T-cell (primary cell): Measurements from ENCODE around the gene TSPAN14. TPM values are rescaled to one million over a fixed set of nuclear protein-coding genes. Genes with fewer than 3 reads are reported as not detected.
A peak's percentile ranks its signal among the peaks of the same experiment; 100 is the strongest.

Source experiments
- ATAC-seq, 4 experiments: fragments of 200-7000 bp in 3 of 4; fragments of 150-1000 bp in 1 of 4; cut with Tn5 transposase; replicated peaks in 1 of 4; 1 replicate in 3 of 4; 2 replicates in 1 of 4; pipeline ENCODE4 v1.10.0; 2021; ENCODE audit warnings: moderate library complexity in 3 of 4, mild to moderate bottlenecking in 2 of 4, moderate number of reproducible peaks in 1 of 4
- CTCF ChIA-PET, 2 donors: fragments of 300-600 bp; sonication (Branson Sonifier 250); formaldehyde crosslinking; loops; one replicate each; lab custom pipeline; 2022; ENCODE audit warnings: antibody characterized with exemption in 2 of 2; lab: Charles Lee
- POLR2A ChIA-PET, 2 donors: fragments of 300-600 bp; sonication (Branson Sonifier 250); formaldehyde crosslinking; loops; one replicate each; lab custom pipeline; 2022; ENCODE audit warnings: antibody characterized with exemption in 2 of 2; lab: Charles Lee
- DNase-seq, 35 experiments: peaks; one replicate each; pipeline versions ENCODE4 v3.0.0 to v3.0.0-alpha.2; 2013 to 2023
- H3K27ac ChIP-seq: one replicate; pipeline ENCODE4 v1.5.1; 2013; ENCODE audit warnings: low read length
- H3K27me3 ChIP-seq, 2 experiments: replicated peaks in 1 of 2; 1 replicate in 1 of 2; 2 replicates in 1 of 2; pipeline versions ENCODE4 v1.6.1 to v1.7.0; 2013; ENCODE audit warnings: low read length in 1 of 2, mixed read lengths in 1 of 2; ENCODE audit not compliant: control insufficient read depth in 2 of 2, insufficient read depth in 2 of 2; ENCODE audit errors: extremely low read depth in 1 of 2
- H3K36me3 ChIP-seq, 2 donors: 1 replicate in 1 of 2; 2 replicates in 1 of 2; pipeline versions ENCODE4 v1.6.1 to v1.7.0; 2013; ENCODE audit warnings: low read length in 1 of 2; ENCODE audit not compliant: control insufficient read depth in 2 of 2, insufficient read depth in 1 of 2; ENCODE audit errors: extremely low read depth in 1 of 2
- H3K4me1 ChIP-seq, 2 experiments: 1 replicate in 1 of 2; 2 replicates in 1 of 2; pipeline versions ENCODE4 v1.6.1 to v1.7.0; 2013; ENCODE audit warnings: low read length in 2 of 2, mixed read lengths in 1 of 2; ENCODE audit not compliant: insufficient read depth in 2 of 2, control insufficient read depth in 1 of 2; ENCODE audit errors: extremely low read depth in 1 of 2
- H3K4me3 ChIP-seq, 2 donors: 1 replicate in 1 of 2; 2 replicates in 1 of 2; pipeline versions ENCODE4 v1.5.1 to v1.7.0; 2013; ENCODE audit warnings: mild to moderate bottlenecking in 2 of 2, low read length in 1 of 2, moderate library complexity in 1 of 2; ENCODE audit not compliant: control insufficient read depth in 1 of 2; ENCODE audit errors: extremely low read depth in 1 of 2
- H3K9me3 ChIP-seq: 2 replicates; pipeline ENCODE4 v1.7.0; 2013
- H3K27ac Mint-ChIP-seq, 2 donors: one replicate each; pipeline ENCODE4 v1.8.0; 2020 to 2021; ENCODE audit warnings: mild to moderate bottlenecking in 2 of 2, mixed read lengths in 2 of 2
- H3K27me3 Mint-ChIP-seq, 2 donors: one replicate each; pipeline ENCODE4 v1.8.0; 2021 to 2022; ENCODE audit warnings: mixed read lengths in 2 of 2
- H3K36me3 Mint-ChIP-seq: one replicate; pipeline ENCODE4 v1.8.0; 2021; ENCODE audit warnings: mixed read lengths
- H3K4me1 Mint-ChIP-seq, 3 donors: one replicate each; pipeline ENCODE4 v1.8.0; 2020 to 2022; ENCODE audit warnings: mixed read lengths in 3 of 3, mild to moderate bottlenecking in 1 of 3
- H3K4me3 Mint-ChIP-seq, 3 donors: one replicate each; pipeline ENCODE4 v1.8.0; 2020 to 2022; ENCODE audit warnings: mild to moderate bottlenecking in 3 of 3, mixed read lengths in 3 of 3, moderate library complexity in 3 of 3
- H3K9me3 Mint-ChIP-seq, 3 donors: one replicate each; pipeline ENCODE4 v1.8.0; 2020 to 2022; ENCODE audit warnings: mixed read lengths in 3 of 3
- WGBS: methylation state at CpG from one replicate; pipeline ENCODE4 v1.1.5; 2013; ENCODE audit warnings: missing lambda C conversion rate; ENCODE audit not compliant: insufficient coverage; 5-methylcytosine and 5-hydroxymethylcytosine counted together
- total RNA-seq, 35 experiments: library from RNA in 6 of 35; stranded (reverse) in 6 of 35; fragments of 120-200 nt in 1 of 35; gene quantifications; one replicate each; pipeline versions ENCODE4 v1.2.1 to v1.2.4 and lab custom pipeline; 2013 to 2026

The TSPAN14 gene
- total RNA-seq, 5 donors from 2014 or later (not counting 1 experiment from before 2014, with no cell fraction given) = 130 to 204 (median 194) TPM

DNA sequence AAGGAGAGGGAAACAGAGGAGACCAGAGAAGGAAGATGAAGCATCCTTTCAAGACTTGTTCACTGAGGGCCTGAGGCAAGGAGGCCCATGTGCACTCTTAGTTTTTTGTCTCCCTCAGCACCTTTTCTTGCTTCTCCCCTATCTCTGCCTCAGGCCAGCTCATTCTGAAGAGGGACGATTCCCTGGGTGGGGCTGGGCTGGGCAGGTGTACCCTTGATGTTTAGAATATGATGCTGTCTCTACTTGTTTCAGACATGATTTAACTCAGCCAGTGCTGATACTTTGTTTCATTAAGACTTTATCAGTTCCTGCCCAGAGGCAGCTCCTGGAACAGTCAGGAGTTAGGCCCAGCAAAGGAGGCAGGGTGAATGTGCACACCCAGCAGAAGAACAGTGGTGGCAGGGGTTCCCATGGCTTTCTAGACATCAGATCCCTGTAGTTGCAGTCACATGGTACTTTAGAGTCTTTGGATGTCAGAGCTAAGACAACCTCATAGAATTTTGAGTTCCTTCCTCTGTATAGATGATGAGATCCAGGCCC, 42.4 kb upstream of the TSPAN14 start:
- no CpG with 5 or more reads among the region's 1 CpG for WGBS
- H3K4me3 ChIP-seq = no peak overlapping the region
- no peak for ATAC-seq
- no peaks in the 10 kb centered on the region for H3K36me3 ChIP-seq
- peaks cover 0 to 7% of the 10 kb centered on the region in 2 donors for H3K27me3 Mint-ChIP-seq
- H3K27ac ChIP-seq = no peak overlapping the region
- H3K27ac Mint-ChIP-seq = no peak overlapping the region
- DNase-seq = no peak
- H3K9me3 Mint-ChIP-seq = no peaks in the 10 kb centered on the region
- peaks cover 0 to 25% of the 10 kb centered on the region in 2 experiments for H3K27me3 ChIP-seq
- H3K36me3 Mint-ChIP-seq = no peaks in the 10 kb centered on the region
- no peaks in the 10 kb centered on the region for H3K9me3 ChIP-seq
- H3K4me1 ChIP-seq = peaks cover 0 to 19% of the 10 kb centered on the region in 2 experiments
- POLR2A ChIA-PET = interaction anchor here (0.6 kb wide), 2 partner anchors 11 to 89 kb away, joined by 3 read pairs; no protein-coding TSS in a partner anchor
- H3K4me1 Mint-ChIP-seq = peaks cover 24 to 45% (median 41%) of the 10 kb centered on the region in 3 donors
- H3K4me3 Mint-ChIP-seq = no peak overlapping the region
- CTCF ChIA-PET = interaction anchor here in 1 of 2 donors (1.4 kb wide), 1 partner anchor 34 kb away, joined by 3 read pairs; no protein-coding TSS in a partner anchor

DNA sequence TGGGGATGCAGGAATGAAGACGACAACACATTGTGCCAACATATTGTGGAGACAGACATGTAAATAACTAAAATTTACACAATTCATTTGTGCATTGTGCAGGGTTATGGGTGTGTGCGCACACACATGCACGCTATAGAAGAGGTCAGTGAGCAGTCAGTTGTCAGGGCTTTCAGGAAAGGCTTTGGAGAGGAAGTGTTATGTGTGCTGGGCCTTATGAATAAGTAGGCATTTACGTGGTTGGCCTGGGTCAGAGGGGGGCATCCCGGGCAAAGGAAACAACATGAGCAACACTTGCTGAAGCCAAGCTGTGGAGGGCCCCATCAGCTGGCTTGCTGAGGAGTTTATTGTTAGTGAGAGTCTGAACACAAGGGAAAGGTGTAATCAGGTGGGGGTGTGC, 41.6 kb upstream of the TSPAN14 start:
- CTCF ChIA-PET = no interaction called here
- no peak overlapping the region for H3K4me3 Mint-ChIP-seq
- no peak for ATAC-seq

DNA sequence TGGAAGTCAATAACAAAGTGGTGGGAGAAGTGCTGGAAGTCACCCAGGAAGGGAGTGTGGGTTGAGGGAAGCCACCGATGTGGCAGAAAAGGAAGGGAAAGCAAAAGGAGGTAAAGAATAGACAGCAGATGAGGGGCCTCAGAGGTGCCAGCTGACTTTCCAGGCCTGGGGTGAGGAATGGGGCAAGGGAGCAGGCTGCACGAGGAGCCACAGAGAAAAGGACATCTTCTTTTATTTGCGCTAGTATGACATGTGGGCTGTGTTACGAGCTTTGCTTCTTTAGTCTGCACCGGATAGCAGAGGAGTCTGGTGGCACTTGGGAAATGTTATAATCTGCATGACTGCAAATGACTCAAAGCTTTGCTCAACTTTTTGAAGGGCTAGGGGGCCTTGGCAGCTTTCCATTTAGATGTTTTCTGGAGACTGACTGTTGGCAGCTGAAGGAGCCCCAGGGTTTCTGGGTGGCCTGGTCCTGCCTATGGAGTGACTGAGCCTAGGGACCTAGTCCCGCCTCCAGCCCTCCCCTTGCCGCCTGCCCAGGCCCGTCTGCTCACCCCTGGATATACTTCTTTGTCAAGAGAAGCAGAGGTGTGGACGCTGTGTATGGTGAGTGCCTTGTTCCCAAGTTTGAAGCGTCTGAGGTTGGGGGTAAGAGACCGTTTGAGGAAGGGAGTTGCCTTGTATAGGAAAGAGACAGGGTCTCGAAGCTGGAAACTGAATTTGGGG, 40.7 kb upstream of the TSPAN14 start:
- H3K36me3 Mint-ChIP-seq = no peaks in the 10 kb centered on the region
- WGBS = 85% methylated on average over 12 of the region's 12 CpGs
- ATAC-seq (no peak), DNase-seq (no peak)
- peaks cover 0 to 10% of the 10 kb centered on the region in 2 experiments for H3K4me1 ChIP-seq
- CTCF ChIA-PET = no interaction called here
- H3K9me3 Mint-ChIP-seq = no peaks in the 10 kb centered on the region
- no peak overlapping the region for H3K27ac ChIP-seq
- H3K9me3 ChIP-seq = no peaks in the 10 kb centered on the region
- peaks cover 17 to 37% (median 34%) of the 10 kb centered on the region in 3 donors for H3K4me1 Mint-ChIP-seq
- peak overlapping the region in 1 of 2 donors; percentile 19 for H3K27ac Mint-ChIP-seq
- POLR2A ChIA-PET = no interaction called here
- H3K36me3 ChIP-seq = no peaks in the 10 kb centered on the region
- no peak overlapping the region for H3K4me3 Mint-ChIP-seq
- H3K4me3 ChIP-seq = no peak overlapping the region
- peaks cover 0 to 11% of the 10 kb centered on the region in 2 experiments for H3K27me3 ChIP-seq
- no peaks in the 10 kb centered on the region for H3K27me3 Mint-ChIP-seq

More for the DNA sequence above, 41.6 kb upstream of the TSPAN14 start:
- Histone ChIP-seq H3K27me3 (peaks cover 0 to 19% of the 10 kb centered on the region in 2 experiments), H3K36me3 (no peaks in the 10 kb centered on the region), H3K4me3 (no peak overlapping the region), H3K27ac (no peak overlapping the region), H3K9me3 (no peaks in the 10 kb centered on the region), H3K4me1 (peaks cover 0 to 17% of the 10 kb centered on the region in 2 experiments)
- POLR2A ChIA-PET = no interaction called here
- Mint-ChIP-seq H3K27ac (no peak overlapping the region), H3K27me3 (peaks cover 0 to 5% of the 10 kb centered on the region in 2 donors), H3K4me1 (peaks cover 23 to 43% (median 40%) of the 10 kb centered on the region in 3 donors), H3K9me3 (no peaks in the 10 kb centered on the region), H3K36me3 (no peaks in the 10 kb centered on the region)
- no peak for DNase-seq
- WGBS = 85% methylated on average over 4 of the region's 5 CpGs

DNA sequence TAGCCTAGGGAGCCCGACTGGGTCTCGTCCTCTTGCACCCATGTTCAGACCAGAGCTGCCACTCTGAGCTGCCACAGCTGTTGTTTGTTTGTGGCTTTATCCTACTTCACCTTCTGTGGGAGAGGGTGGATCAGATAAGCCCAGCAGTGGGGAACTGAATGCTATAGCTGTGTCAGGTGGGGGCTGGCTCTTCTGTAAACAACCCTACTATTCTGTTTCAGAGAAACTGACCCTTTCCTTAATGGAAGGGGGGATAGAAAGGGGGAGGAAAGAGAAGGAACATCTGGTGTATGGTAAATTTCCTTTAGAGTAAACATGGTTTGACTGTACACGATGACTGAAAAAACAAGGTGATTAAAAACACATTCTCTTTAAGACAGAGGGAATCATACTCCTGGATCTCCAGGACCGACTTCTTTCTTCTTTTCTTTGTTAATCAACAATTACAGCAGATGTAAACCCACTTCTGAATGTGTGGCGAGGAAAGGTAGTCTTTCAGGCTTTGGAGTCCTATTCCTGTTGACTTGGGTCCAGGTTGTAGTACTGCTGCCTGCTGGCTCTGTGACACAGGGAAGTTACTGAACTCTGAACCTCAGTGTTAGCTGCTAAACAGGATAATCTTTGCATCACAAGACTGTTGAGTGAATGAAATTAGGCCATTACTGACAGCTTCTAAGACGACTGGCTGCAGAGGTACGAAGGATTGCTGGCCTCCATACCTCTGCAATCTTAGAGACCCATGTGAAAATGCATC, 39.8 kb upstream of the TSPAN14 start:
- Histone ChIP-seq H3K9me3 (no peaks in the 10 kb centered on the region), H3K36me3 (no peaks in the 10 kb centered on the region), H3K27ac (no peak overlapping the region), H3K4me1 (peaks cover 0 to under 1% of the 10 kb centered on the region in 2 experiments), H3K27me3 (peaks cover 0 to 5% of the 10 kb centered on the region in 2 experiments), H3K4me3 (no peak overlapping the region)
- 100% methylated on average over 3 of the region's 7 CpGs for WGBS
- peaks cover 13 to 32% (median 31%) of the 10 kb centered on the region in 3 donors for H3K4me1 Mint-ChIP-seq
- ATAC-seq (no peak), DNase-seq (no peak)
- no peaks in the 10 kb centered on the region for H3K27me3 Mint-ChIP-seq
- POLR2A ChIA-PET = no interaction called here
- no peak overlapping the region for H3K27ac Mint-ChIP-seq
- H3K4me3 Mint-ChIP-seq = no peak overlapping the region
- H3K36me3 Mint-ChIP-seq = no peaks in the 10 kb centered on the region
- H3K9me3 Mint-ChIP-seq = no peaks in the 10 kb centered on the region
- CTCF ChIA-PET = no interaction called here

DNA sequence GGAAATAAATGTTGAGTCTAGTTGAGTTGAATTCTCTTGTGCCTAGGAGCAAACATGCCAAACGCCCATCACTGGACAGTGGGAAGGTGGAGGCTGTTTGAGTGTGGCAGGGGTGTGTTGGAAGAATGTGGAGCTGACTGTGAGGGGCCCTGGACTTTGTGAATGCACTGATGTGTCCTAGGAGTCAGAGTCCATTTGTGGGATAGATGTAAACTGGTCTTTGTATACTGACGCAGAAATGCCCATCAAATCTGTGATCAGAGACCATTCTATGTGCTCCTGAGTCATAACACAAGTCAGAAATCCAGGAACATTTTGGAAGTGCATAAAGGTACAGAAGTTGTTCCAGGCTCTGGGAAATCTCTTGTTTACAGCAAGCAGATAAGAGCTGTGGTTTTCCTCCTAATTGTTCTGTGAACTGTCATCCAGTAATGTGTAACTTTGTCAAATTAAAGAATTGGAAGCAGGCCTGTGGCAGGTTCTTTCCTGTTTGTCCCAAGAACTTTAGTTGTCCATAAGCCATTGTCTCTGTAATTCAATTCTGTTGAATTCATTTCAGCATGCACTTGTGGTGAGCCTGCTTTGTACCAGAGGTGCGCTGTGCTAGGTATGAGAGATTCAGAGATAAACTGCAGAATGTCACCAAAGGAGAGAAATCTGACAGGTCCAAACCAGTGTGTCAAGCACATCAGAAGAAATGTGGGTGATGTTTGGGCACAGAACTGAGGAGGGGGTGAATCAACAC, 38.2 kb upstream of the TSPAN14 start:
- H3K36me3 Mint-ChIP-seq = no peaks in the 10 kb centered on the region
- no peak for DNase-seq
- 61% methylated on average over 2 of the region's 3 CpGs for WGBS
- Histone ChIP-seq H3K27ac (no peak overlapping the region), H3K36me3 (peaks cover 0 to 3% of the 10 kb centered on the region in 2 donors), H3K9me3 (no peaks in the 10 kb centered on the region), H3K27me3 (peaks cover 0 to 5% of the 10 kb centered on the region in 2 experiments), H3K4me1 (no peaks in the 10 kb centered on the region), H3K4me3 (no peak overlapping the region)
- POLR2A ChIA-PET = no interaction called here
- no peak overlapping the region for H3K27ac Mint-ChIP-seq
- ATAC-seq = no peak
- peaks cover 8 to 26% (median 20%) of the 10 kb centered on the region in 3 donors for H3K4me1 Mint-ChIP-seq
- CTCF ChIA-PET = interaction anchor here in 1 of 2 donors (0.5 kb wide), 1 partner anchor 17 kb away, joined by 4 read pairs; no protein-coding TSS in a partner anchor
- H3K27me3 Mint-ChIP-seq = no peaks in the 10 kb centered on the region
- H3K9me3 Mint-ChIP-seq = no peaks in the 10 kb centered on the region
- H3K4me3 Mint-ChIP-seq = no peak overlapping the region
